ENCODE measurements around the gene GHR.

GHR gene

DNA sequence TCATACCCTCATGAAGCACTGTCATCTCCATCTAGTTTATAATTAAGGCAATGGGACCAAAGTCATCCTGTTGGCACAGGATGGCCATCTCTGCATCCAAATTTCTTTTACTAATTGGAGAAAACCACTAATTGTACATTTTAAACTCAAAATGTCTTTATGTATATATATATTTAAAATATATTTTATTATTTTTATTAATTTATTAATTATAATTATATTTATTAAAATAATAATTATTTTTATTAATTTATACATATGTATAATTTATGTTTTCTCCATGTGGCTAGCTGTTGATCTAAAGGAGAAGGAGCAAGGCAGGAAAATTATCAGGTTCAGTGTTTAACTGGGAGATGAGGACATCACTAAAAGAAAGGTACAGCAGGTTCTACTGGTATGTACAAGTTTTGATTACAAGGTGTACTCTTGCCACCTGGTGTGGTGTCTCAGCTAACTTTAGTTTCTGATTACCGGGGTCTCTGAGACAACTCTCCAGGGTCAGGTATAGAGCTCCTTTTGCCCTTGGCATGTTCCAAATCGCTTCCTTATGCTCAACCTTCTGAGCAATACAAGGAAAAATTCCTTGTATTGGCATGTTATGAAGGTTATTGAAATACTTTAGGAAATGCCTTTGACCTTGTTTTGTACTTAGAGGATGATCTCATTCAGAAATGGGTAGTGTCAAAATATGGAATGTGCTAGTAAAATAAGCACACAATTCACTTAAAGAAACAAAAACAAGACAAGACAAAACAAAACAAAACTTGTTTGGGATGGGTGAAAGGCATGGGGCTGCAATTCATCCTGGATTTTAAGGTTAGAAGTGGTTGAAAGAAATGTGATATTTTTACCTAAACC lies 79.6 kb downstream of the GHR start:
- no peak overlapping the region for H3K27ac ChIP-seq (ENCODE audit: low read length)
- no peak overlapping the region for H3K4me2 ChIP-seq (ENCODE audit: low read depth, low read length)
- H3K9me3 ChIP-seq (replicated peaks; ENCODE audit: insufficient read depth, low read length) = no peaks in the 10 kb centered on the region
- no peak overlapping the region for H3K9ac ChIP-seq (ENCODE audit: low read length)
- no peaks in the 10 kb centered on the region for H4K20me1 ChIP-seq (ENCODE audit: insufficient read depth, low read length)
- no peaks in the 10 kb centered on the region for H3K79me2 ChIP-seq (ENCODE audit: low read length)
- H3K36me3 ChIP-seq (replicated peaks; ENCODE audit: insufficient read depth, low read length) = no peaks in the 10 kb centered on the region
- no peak for DNase-seq
- no peak overlapping the region for H3K4me3 ChIP-seq (ENCODE audit: low read length)
- no peaks in the 10 kb centered on the region for H3K27me3 ChIP-seq (replicated peaks; ENCODE audit: insufficient read depth, low read length)
- TF ChIP-seq EZH2phosphoT487 (IDR thresholded peaks at IDR 0.05; ENCODE audit: low read length) (no peak), EZH2 (optimal IDR thresholded peaks at IDR 0.05; ENCODE audit: low read depth, low read length) (no peak)
- TF ChIP-seq, protein P1, sequence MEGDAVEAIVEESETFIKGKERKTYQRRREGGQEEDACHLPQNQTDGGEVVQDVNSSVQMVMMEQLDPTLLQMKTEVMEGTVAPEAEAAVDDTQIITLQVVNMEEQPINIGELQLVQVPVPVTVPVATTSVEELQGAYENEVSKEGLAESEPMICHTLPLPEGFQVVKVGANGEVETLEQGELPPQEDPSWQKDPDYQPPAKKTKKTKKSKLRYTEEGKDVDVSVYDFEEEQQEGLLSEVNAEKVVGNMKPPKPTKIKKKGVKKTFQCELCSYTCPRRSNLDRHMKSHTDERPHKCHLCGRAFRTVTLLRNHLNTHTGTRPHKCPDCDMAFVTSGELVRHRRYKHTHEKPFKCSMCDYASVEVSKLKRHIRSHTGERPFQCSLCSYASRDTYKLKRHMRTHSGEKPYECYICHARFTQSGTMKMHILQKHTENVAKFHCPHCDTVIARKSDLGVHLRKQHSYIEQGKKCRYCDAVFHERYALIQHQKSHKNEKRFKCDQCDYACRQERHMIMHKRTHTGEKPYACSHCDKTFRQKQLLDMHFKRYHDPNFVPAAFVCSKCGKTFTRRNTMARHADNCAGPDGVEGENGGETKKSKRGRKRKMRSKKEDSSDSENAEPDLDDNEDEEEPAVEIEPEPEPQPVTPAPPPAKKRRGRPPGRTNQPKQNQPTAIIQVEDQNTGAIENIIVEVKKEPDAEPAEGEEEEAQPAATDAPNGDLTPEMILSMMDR (IDR thresholded peaks at IDR 0.05; ENCODE audit: low read length) = no peak
- H3K9me2 ChIP-seq (replicated peaks; ENCODE audit: insufficient read depth, low read length) = no peaks in the 10 kb centered on the region
- H2AFZ ChIP-seq (ENCODE audit: low read length) = no peak overlapping the region
- no peaks in the 10 kb centered on the region for H3K4me1 ChIP-seq (ENCODE audit: low read length)
- H3F3A ChIP-seq (ENCODE audit: insufficient read depth, low read length) = no peaks in the 10 kb centered on the region

DNA sequence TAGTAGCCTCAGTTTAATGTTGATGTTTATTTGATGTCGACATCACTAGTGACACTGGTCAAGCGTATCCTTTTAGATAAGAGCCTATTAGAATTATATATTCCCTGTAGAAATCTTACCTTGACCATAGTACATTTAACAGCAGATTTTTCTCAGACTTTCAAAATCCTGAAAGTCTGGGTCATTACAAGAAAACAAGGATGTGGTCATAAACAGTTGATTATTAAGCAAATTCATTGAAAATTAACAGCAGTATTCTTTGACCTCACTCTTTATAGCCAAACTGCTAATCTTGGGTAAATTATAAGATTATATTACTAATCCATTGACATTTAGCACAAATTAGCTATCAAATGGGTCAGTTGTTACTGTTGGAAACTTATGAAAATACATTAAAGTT lies 83.4 kb downstream of the GHR start:
- H3K9ac ChIP-seq (ENCODE audit: low read length) = no peak overlapping the region
- no peaks in the 10 kb centered on the region for H3K36me3 ChIP-seq (replicated peaks; ENCODE audit: insufficient read depth, low read length)
- no peak overlapping the region for H2AFZ ChIP-seq (ENCODE audit: low read length)
- no peak for DNase-seq
- no peaks in the 10 kb centered on the region for H3F3A ChIP-seq (ENCODE audit: insufficient read depth, low read length)
- no peaks in the 10 kb centered on the region for H3K27me3 ChIP-seq (replicated peaks; ENCODE audit: insufficient read depth, low read length)
- no peak for TF ChIP-seq EZH2 (optimal IDR thresholded peaks at IDR 0.05; ENCODE audit: low read depth, low read length)
- TF ChIP-seq, protein P1 (IDR thresholded peaks at IDR 0.05; ENCODE audit: low read length) = no peak
- TF ChIP-seq EZH2phosphoT487 (IDR thresholded peaks at IDR 0.05; ENCODE audit: low read length) = no peak
- H3K79me2 ChIP-seq (ENCODE audit: low read length) = no peaks in the 10 kb centered on the region
- no peak overlapping the region for H3K4me2 ChIP-seq (ENCODE audit: low read depth, low read length)
- no peaks in the 10 kb centered on the region for H3K9me3 ChIP-seq (replicated peaks; ENCODE audit: insufficient read depth, low read length)
- no peak overlapping the region for H3K27ac ChIP-seq (ENCODE audit: low read length)
- H3K4me3 ChIP-seq (ENCODE audit: low read length) = no peak overlapping the region
- H3K9me2 ChIP-seq (replicated peaks; ENCODE audit: insufficient read depth, low read length) = no peaks in the 10 kb centered on the region
- no peaks in the 10 kb centered on the region for H3K4me1 ChIP-seq (ENCODE audit: low read length)
- H4K20me1 ChIP-seq (ENCODE audit: insufficient read depth, low read length) = no peaks in the 10 kb centered on the region

DNA sequence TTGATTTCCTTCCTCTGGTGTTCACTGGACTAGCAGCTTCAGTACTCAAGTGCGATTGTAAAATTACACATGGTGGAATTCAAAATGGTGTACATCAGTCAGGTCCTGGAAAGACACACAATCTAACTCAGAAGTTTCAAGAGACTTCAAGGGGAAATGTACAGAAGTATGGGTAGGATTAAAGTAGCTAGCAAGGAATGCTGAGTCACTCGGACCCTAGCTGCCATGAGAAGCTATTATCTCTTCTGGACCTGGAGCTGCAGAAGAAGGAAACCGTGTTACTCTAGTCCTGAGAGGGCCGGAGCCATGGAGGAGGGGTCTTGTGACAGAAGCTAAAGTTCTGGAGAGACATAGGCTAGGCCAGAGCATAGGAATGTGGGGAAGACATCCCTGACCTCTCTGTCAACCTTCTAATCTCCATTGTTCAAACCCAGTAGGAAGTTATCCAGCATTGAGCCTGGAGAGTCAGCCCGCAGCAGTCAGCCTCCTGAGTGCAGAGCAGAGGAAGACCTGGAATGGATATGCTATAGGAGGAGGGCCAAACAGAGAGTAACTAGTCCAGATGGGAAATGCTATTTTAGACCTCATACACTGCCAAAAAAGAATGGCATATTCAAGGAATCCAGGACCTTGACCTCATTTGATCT lies 84.3 kb downstream of the GHR start:
- TF ChIP-seq, protein P1 (IDR thresholded peaks at IDR 0.05; ENCODE audit: low read length) = no peak
- TF ChIP-seq EZH2phosphoT487 (IDR thresholded peaks at IDR 0.05; ENCODE audit: low read length) = no peak
- H3K4me1 ChIP-seq (ENCODE audit: low read length) = no peaks in the 10 kb centered on the region
- no peaks in the 10 kb centered on the region for H3K27me3 ChIP-seq (replicated peaks; ENCODE audit: insufficient read depth, low read length)
- no peak overlapping the region for H3K4me3 ChIP-seq (ENCODE audit: low read length)
- no peak overlapping the region for H2AFZ ChIP-seq (ENCODE audit: low read length)
- no peaks in the 10 kb centered on the region for H4K20me1 ChIP-seq (ENCODE audit: insufficient read depth, low read length)
- H3K79me2 ChIP-seq (ENCODE audit: low read length) = no peaks in the 10 kb centered on the region
- H3K36me3 ChIP-seq (replicated peaks; ENCODE audit: insufficient read depth, low read length) = no peaks in the 10 kb centered on the region
- H3K9ac ChIP-seq (ENCODE audit: low read length) = no peak overlapping the region
- no peak overlapping the region for H3K4me2 ChIP-seq (ENCODE audit: low read depth, low read length)
- H3K9me2 ChIP-seq (replicated peaks; ENCODE audit: insufficient read depth, low read length) = no peaks in the 10 kb centered on the region
- no peak for DNase-seq
- H3K9me3 ChIP-seq (replicated peaks; ENCODE audit: insufficient read depth, low read length) = no peaks in the 10 kb centered on the region
- no peak overlapping the region for H3K27ac ChIP-seq (ENCODE audit: low read length)
- H3F3A ChIP-seq (ENCODE audit: insufficient read depth, low read length) = no peaks in the 10 kb centered on the region
